Peyer's patch (tissue), 4 donors: ENCODE data around the gene XRCC5.

Experiments used
- CTCF ChIP-seq, 6 experiments: fragments of 450-650 bp in 4 of 6; fragments of 200-600 bp in 2 of 6; sonication (generic) in 1 of 6; IDR thresholded peaks; one replicate each; pipeline ENCODE4 v1.5.1; 2017 to 2019; ENCODE audit warnings: antibody characterized with exemption in 6 of 6, mild to moderate bottlenecking in 3 of 6, moderate library complexity in 1 of 6
- POLR2A ChIP-seq, 2 donors: fragments of 450-650 bp; IDR thresholded peaks; one replicate each; pipeline ENCODE4 v1.5.1; 2017; ENCODE audit warnings: antibody characterized with exemption in 2 of 2, mild to moderate bottlenecking in 2 of 2, moderate library complexity in 2 of 2

DNA sequence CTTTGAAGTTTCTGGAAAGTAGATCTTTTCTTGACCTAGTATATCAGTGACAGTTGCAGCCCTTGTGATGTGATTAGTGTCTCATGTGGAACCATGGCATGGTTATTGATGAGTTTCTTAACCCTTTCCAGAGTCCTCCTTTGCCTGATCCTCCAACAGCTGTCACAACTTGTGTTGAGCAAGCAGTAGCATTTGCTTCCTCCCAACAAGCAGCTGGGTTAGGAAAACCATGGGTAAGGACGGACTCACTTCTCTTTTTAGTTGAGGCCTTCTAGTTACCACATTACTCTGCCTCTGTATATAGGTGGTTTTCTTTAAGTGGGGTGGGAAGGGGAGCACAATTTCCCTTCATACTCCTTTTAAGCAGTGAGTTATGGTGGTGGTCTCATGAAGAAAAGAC lies 96.3 kb downstream of the XRCC5 start:
- TF ChIP-seq CTCF (IDR thresholded peaks at IDR 0.05), result no peak
- TF ChIP-seq POLR2A (IDR thresholded peaks at IDR 0.05), result no peak
